HCT116 (cell line): ENCODE data around the gene HSP90AA1. TPM values are rescaled to one million over a fixed set of nuclear protein-coding genes. Genes with fewer than 3 reads are reported as not detected.

Source experiments
- ATAC-seq: fragments of 200-7000 bp; cut with Tn5 transposase; 2 replicates; pipeline ENCODE4 v1.9.1; 2020; ENCODE audit warnings: mild to moderate bottlenecking, moderate library complexity
- BruUV-seq: library from RNA; stranded (reverse); fragments of 400-500 nt; replicated peaks from 2 replicates; lab custom pipeline; 2021; lab: Mats Ljungman, UMichigan
- CTCF ChIA-PET: fragments of 300-600 bp; sonication (Branson Sonifier 250); formaldehyde crosslinking; loops from one replicate; lab custom pipeline; 2021; ENCODE audit warnings: antibody characterized with exemption; lab: Charles Lee
- POLR2A ChIA-PET: fragments of 300-600, 350-600 bp; sonication (Branson Sonifier 250); formaldehyde crosslinking; loops from one replicate; lab custom pipeline; 2021; ENCODE audit warnings: antibody characterized with exemption; lab: Charles Lee
- RAD21 ChIA-PET, 2 experiments: fragments of 300-600 bp; sonication (Branson Sonifier 250); formaldehyde crosslinking; loops; one replicate each; lab custom pipeline; 2023; ENCODE audit warnings: low total read pairs in 2 of 2; ENCODE audit not compliant: uncharacterized antibody in 2 of 2, unreplicated experiment in 2 of 2, low non-redundant PET in 1 of 2; lab: Charles Lee
- DNase-seq: peaks from one replicate; pipeline ENCODE4 v3.0.0-alpha.2; 2010; ENCODE audit warnings: low read depth, low spot score
- H2AFZ ChIP-seq: fragments of 200-600 bp; shearing (Covaris generic), sonication (generic); 2 replicates; pipeline ENCODE4 v1.6.1; 2017; ENCODE audit warnings: low read depth, mixed run types, mixed read lengths, antibody characterized with exemption, low read length; ENCODE audit not compliant: poor library complexity, severe bottlenecking
- H3K27ac ChIP-seq: 2 replicates; pipeline ENCODE4 v1.5.1; 2012; ENCODE audit warnings: low read depth, low read length
- H3K27me3 ChIP-seq: fragments of 200-600 bp; sonication (generic); 2 replicates; pipeline ENCODE4 v1.6.1; 2016; ENCODE audit warnings: mixed run types, low read length, mixed read lengths; ENCODE audit not compliant: insufficient read depth
- H3K36me3 ChIP-seq, 2 experiments: fragments of 200-500 bp in 1 of 2; fragments of 200-600 bp in 1 of 2; sonication (Bioruptor generic) in 1 of 2; sonication (generic) in 1 of 2; 2 replicates each; pipeline versions ENCODE4 v1.5.1 to v1.6.1; 2014 to 2016; ENCODE audit warnings: low read length in 2 of 2, inconsistent platforms in 1 of 2, mixed read lengths in 1 of 2, mixed run types in 1 of 2; ENCODE audit not compliant: insufficient read depth in 2 of 2, control insufficient read depth in 1 of 2
- H3K4me1 ChIP-seq, 2 experiments: fragments of 200-600 bp in 1 of 2; sonication (generic) in 1 of 2; 2 replicates each; pipeline versions ENCODE4 v1.5.1 to v1.6.1; 2012 to 2017; ENCODE audit warnings: low read length in 2 of 2, inconsistent platforms in 1 of 2, mild to moderate bottlenecking in 1 of 2, mixed read lengths in 1 of 2, mixed run types in 1 of 2, moderate library complexity in 1 of 2; ENCODE audit not compliant: insufficient read depth in 2 of 2, control insufficient read depth in 1 of 2
- H3K4me2 ChIP-seq: fragments of 200-600 bp; sonication (generic); 2 replicates; pipeline ENCODE4 v1.6.1; 2017; ENCODE audit warnings: mixed run types, low read length, mixed read lengths
- H3K4me3 ChIP-seq, 2 experiments: fragments of 200-600 bp in 1 of 2; sonication (generic) in 1 of 2; replicated peaks in 1 of 2; 2 replicates each; pipeline ENCODE4 v1.5.1; 2011 to 2016; ENCODE audit warnings: low read length in 2 of 2, control low read depth in 1 of 2, low read depth in 1 of 2, mild to moderate bottlenecking in 1 of 2, mixed read lengths in 1 of 2, mixed run types in 1 of 2
- H3K79me2 ChIP-seq: fragments of 200-600 bp; sonication (generic); 2 replicates; pipeline ENCODE4 v1.6.1; 2017; ENCODE audit warnings: mild to moderate bottlenecking, mixed run types, low read length, moderate library complexity, mixed read lengths; ENCODE audit not compliant: insufficient read depth
- H3K9ac ChIP-seq: fragments of 200-600 bp; sonication (generic); 2 replicates; pipeline ENCODE4 v1.6.1; 2016; ENCODE audit warnings: low read length, mixed read lengths
- H3K9me2 ChIP-seq: fragments of 200-600 bp; sonication (generic), shearing (Covaris generic); 2 replicates; pipeline ENCODE4 v1.6.1; 2017; ENCODE audit warnings: mixed run types, mild to moderate bottlenecking, moderate library complexity; ENCODE audit not compliant: insufficient read depth
- H3K9me3 ChIP-seq, 2 experiments: fragments of 200-500 bp in 1 of 2; fragments of 200-600 bp in 1 of 2; sonication (Bioruptor generic) in 1 of 2; sonication (generic) in 1 of 2; 2 replicates each; pipeline ENCODE4 v1.6.1; 2014 to 2017; ENCODE audit warnings: low read length in 2 of 2, mixed read lengths in 2 of 2, inconsistent platforms in 1 of 2, low read depth in 1 of 2, mild to moderate bottlenecking in 1 of 2, mixed run types in 1 of 2, moderate library complexity in 1 of 2; ENCODE audit not compliant: control insufficient read depth in 1 of 2, insufficient read depth in 1 of 2
- H4K20me1 ChIP-seq: fragments of 200-600 bp; sonication (generic), shearing (Covaris generic); 2 replicates; pipeline ENCODE4 v1.6.1; 2017; ENCODE audit warnings: mixed run types, mild to moderate bottlenecking, moderate library complexity; ENCODE audit not compliant: insufficient read depth
- CBX3 ChIP-seq: IDR thresholded peaks from 2 replicates; pipeline ENCODE4 v1.6.1; 2012; ENCODE audit warnings: low read depth
- ELF1 ChIP-seq: IDR thresholded peaks from 2 replicates; pipeline ENCODE4 v1.6.1; 2012; ENCODE audit warnings: low read depth, borderline replicate concordance
- EZH2 ChIP-seq: fragments of 200-600 bp; sonication (generic); IDR thresholded peaks from 2 replicates; pipeline ENCODE4 v1.6.1; 2017; ENCODE audit warnings: antibody characterized with exemption, mixed run types
- FOSL1 ChIP-seq: IDR thresholded peaks from 2 replicates; pipeline ENCODE4 v1.6.1; 2012; ENCODE audit warnings: low read depth
- POLR2A ChIP-seq: IDR thresholded peaks from 2 replicates; pipeline ENCODE4 v1.7.0; 2011; ENCODE audit warnings: borderline replicate concordance; ENCODE audit not compliant: insufficient read depth, insufficient read length; ENCODE audit errors: extremely low read depth
- RAD21 ChIP-seq: IDR thresholded peaks from 2 replicates; pipeline ENCODE4 v1.6.1; 2012; ENCODE audit warnings: low read depth, mild to moderate bottlenecking
- SIN3A ChIP-seq: IDR thresholded peaks from 2 replicates; pipeline ENCODE4 v1.6.1; 2012; ENCODE audit warnings: low read depth
- SP1 ChIP-seq: IDR thresholded peaks from 2 replicates; pipeline ENCODE4 v1.6.1; 2012; ENCODE audit warnings: low read depth
- ZNF274 ChIP-seq: fragments of 200-500 bp; sonication (Bioruptor generic); IDR thresholded peaks from 2 replicates; pipeline ENCODE4 v1.6.1; 2014; ENCODE audit warnings: mild to moderate bottlenecking, low read depth, low read length, inconsistent platforms
- intact Hi-C: fragments of 100-400 bp; cut with micrococcal nuclease; formaldehyde crosslinking; loops from 2 replicates; pipeline ENCODE4 v1.10.0; 2022
- total RNA-seq: library from RNA; stranded (reverse); gene quantifications from one replicate; pipeline ENCODE4 v1.2.1, GENCODE V29; 2021; ENCODE audit not compliant: unreplicated experiment
- TF ChIP-seq, protein P1 (sequence below): IDR thresholded peaks from 2 replicates; pipeline ENCODE4 v1.6.1; 2012; ENCODE audit warnings: low read depth
- TF ChIP-seq, protein P2 (sequence below): IDR thresholded peaks from 2 replicates; pipeline ENCODE4 v1.6.1; 2011; ENCODE audit warnings: mild to moderate bottlenecking, low read length, moderate library complexity; ENCODE audit not compliant: insufficient replicate concordance; ENCODE audit errors: extremely low read depth
- TF ChIP-seq, protein P3 (sequence below): IDR thresholded peaks from 2 replicates; pipeline ENCODE4 v1.6.1; 2012
- TF ChIP-seq, protein P4 (sequence below), 3 experiments: fragments of 200-600 bp in 1 of 3; sonication (generic) in 1 of 3; IDR thresholded peaks in 2 of 3; conservative IDR thresholded peaks in 1 of 3; 2 replicates each; pipeline ENCODE4 v1.5.1; 2012 to 2017; ENCODE audit warnings: low read depth in 2 of 3, low read length in 2 of 3, antibody characterized with exemption in 1 of 3, borderline replicate concordance in 1 of 3, control low read depth in 1 of 3, mild to moderate bottlenecking in 1 of 3, mixed read lengths in 1 of 3, mixed run types in 1 of 3, moderate library complexity in 1 of 3; ENCODE audit not compliant: insufficient read depth in 1 of 3

Gene HSP90AA1
- total RNA-seq, 1 experiment from 2014 or later = 1,380 TPM

DNA sequence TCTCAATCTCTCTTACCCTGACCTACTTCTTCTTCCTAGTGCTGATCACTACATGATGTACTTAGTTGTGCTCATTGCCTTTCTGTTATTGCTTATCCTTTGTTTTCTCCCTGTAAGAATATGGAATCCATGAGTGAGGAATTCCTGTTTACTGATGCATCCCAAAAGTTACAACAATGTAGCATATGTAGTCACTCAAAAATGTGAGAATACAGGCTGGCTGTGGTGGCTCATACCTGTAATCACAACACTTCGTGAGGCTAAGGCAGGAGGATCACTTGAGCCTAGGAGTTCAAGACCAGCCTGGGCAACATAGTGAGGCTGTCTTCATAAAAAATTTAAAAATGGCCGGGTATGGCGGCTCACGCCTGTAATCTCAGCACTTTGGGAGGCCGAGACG lies 44.9 kb upstream of the HSP90AA1 start:
- H3K4me3 ChIP-seq = no peak overlapping the region
- no peaks in the 10 kb centered on the region for H3K9me3 ChIP-seq
- H4K20me1 ChIP-seq = no peaks in the 10 kb centered on the region
- H3K9me2 ChIP-seq = no peaks in the 10 kb centered on the region
- H3K4me1 ChIP-seq = no peaks in the 10 kb centered on the region
- DNase-seq (no peak), ATAC-seq (no peak)
- no peak overlapping the region for H2AFZ ChIP-seq
- no peak overlapping the region for H3K9ac ChIP-seq
- H3K79me2 ChIP-seq = no peaks in the 10 kb centered on the region
- CTCF ChIA-PET = no interaction called here
- H3K27ac ChIP-seq = no peak overlapping the region
- H3K4me2 ChIP-seq = no peak overlapping the region
- H3K27me3 ChIP-seq = no peaks in the 10 kb centered on the region
- no peaks in the 10 kb centered on the region for H3K36me3 ChIP-seq
- RAD21 ChIA-PET = no interaction called here
- intact Hi-C loops = no loop called here
- TF ChIP-seq ZNF274 (no peak), FOSL1 (no peak), SIN3A (no peak), EZH2 (no peak), RAD21 (no peak), ELF1 (no peak), CBX3 (no peak), POLR2A (no peak), SP1 (no peak)
- TF ChIP-seq, protein P1, sequence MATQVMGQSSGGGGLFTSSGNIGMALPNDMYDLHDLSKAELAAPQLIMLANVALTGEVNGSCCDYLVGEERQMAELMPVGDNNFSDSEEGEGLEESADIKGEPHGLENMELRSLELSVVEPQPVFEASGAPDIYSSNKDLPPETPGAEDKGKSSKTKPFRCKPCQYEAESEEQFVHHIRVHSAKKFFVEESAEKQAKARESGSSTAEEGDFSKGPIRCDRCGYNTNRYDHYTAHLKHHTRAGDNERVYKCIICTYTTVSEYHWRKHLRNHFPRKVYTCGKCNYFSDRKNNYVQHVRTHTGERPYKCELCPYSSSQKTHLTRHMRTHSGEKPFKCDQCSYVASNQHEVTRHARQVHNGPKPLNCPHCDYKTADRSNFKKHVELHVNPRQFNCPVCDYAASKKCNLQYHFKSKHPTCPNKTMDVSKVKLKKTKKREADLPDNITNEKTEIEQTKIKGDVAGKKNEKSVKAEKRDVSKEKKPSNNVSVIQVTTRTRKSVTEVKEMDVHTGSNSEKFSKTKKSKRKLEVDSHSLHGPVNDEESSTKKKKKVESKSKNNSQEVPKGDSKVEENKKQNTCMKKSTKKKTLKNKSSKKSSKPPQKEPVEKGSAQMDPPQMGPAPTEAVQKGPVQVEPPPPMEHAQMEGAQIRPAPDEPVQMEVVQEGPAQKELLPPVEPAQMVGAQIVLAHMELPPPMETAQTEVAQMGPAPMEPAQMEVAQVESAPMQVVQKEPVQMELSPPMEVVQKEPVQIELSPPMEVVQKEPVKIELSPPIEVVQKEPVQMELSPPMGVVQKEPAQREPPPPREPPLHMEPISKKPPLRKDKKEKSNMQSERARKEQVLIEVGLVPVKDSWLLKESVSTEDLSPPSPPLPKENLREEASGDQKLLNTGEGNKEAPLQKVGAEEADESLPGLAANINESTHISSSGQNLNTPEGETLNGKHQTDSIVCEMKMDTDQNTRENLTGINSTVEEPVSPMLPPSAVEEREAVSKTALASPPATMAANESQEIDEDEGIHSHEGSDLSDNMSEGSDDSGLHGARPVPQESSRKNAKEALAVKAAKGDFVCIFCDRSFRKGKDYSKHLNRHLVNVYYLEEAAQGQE = no peak
- TF ChIP-seq, protein P2, sequence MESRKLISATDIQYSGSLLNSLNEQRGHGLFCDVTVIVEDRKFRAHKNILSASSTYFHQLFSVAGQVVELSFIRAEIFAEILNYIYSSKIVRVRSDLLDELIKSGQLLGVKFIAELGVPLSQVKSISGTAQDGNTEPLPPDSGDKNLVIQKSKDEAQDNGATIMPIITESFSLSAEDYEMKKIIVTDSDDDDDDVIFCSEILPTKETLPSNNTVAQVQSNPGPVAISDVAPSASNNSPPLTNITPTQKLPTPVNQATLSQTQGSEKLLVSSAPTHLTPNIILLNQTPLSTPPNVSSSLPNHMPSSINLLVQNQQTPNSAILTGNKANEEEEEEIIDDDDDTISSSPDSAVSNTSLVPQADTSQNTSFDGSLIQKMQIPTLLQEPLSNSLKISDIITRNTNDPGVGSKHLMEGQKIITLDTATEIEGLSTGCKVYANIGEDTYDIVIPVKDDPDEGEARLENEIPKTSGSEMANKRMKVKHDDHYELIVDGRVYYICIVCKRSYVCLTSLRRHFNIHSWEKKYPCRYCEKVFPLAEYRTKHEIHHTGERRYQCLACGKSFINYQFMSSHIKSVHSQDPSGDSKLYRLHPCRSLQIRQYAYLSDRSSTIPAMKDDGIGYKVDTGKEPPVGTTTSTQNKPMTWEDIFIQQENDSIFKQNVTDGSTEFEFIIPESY = no peak
- TF ChIP-seq, protein P3, sequence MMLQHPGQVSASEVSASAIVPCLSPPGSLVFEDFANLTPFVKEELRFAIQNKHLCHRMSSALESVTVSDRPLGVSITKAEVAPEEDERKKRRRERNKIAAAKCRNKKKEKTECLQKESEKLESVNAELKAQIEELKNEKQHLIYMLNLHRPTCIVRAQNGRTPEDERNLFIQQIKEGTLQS = no peak
- TF ChIP-seq, protein P4, sequence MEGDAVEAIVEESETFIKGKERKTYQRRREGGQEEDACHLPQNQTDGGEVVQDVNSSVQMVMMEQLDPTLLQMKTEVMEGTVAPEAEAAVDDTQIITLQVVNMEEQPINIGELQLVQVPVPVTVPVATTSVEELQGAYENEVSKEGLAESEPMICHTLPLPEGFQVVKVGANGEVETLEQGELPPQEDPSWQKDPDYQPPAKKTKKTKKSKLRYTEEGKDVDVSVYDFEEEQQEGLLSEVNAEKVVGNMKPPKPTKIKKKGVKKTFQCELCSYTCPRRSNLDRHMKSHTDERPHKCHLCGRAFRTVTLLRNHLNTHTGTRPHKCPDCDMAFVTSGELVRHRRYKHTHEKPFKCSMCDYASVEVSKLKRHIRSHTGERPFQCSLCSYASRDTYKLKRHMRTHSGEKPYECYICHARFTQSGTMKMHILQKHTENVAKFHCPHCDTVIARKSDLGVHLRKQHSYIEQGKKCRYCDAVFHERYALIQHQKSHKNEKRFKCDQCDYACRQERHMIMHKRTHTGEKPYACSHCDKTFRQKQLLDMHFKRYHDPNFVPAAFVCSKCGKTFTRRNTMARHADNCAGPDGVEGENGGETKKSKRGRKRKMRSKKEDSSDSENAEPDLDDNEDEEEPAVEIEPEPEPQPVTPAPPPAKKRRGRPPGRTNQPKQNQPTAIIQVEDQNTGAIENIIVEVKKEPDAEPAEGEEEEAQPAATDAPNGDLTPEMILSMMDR (IDR thresholded peaks at IDR 0.05 in 2 of 3, conservative IDR thresholded peaks at IDR 0.05 in 1 of 3; ENCODE audit: borderline replicate concordance in 1 of 3, insufficient read depth in 1 of 3, low read depth in 2 of 3, low read length in 2 of 3) = no peak
- POLR2A ChIA-PET = no interaction called here
- BruUV-seq = no TSS peak
